Bone marrow (tissue), 2 donors: ENCODE data around the gene SFMBT2.
"Not testable (repeated sequence)": the region's sequence is repeated elsewhere in the genome, so short reads cannot be mapped to it uniquely, and the experiment has no call there.

Experiments used
- DNase-seq, 2 donors: peaks; one replicate each; lab custom pipeline; 2025; lab: John Stamatoyannopoulos, UW

Gene SFMBT2

GRCh38 chr10:7401156-7401555 lies 9.7 kb downstream of the SFMBT2 start:
- DNase-seq, result no peak

GRCh38 chr10:7400068-7400715 lies 10.6 kb downstream of the SFMBT2 start:
- DNase-seq, result no peak

- DNase-seq, result no peak
These were observed 11.3 kb downstream of the SFMBT2 start for GRCh38 chr10:7399533-7399932.

GRCh38 chr10:7397049-7398035 lies 13.5 kb downstream of the SFMBT2 start:
- DNase-seq, result no peak

- not testable (repeated sequence) for DNase-seq
These were observed 18.5 kb downstream of the SFMBT2 start for GRCh38 chr10:7392301-7392700.

GRCh38 chr10:7391748-7392147 lies 19.1 kb downstream of the SFMBT2 start:
- DNase-seq, result no peak

GRCh38 chr10:7390689-7391110 lies 20.1 kb downstream of the SFMBT2 start:
- not testable (repeated sequence) for DNase-seq

GRCh38 chr10:7389844-7390243 lies 21.0 kb downstream of the SFMBT2 start:
- no peak for DNase-seq

- DNase-seq, result no peak
These were observed 21.5 kb downstream of the SFMBT2 start for GRCh38 chr10:7389346-7389745.

GRCh38 chr10:7388602-7389001 lies 22.2 kb downstream of the SFMBT2 start:
- DNase-seq, result no peak

- not testable (repeated sequence) for DNase-seq
These were observed 22.7 kb downstream of the SFMBT2 start for GRCh38 chr10:7388149-7388548.

- no peak for DNase-seq
These were observed 25.7 kb downstream of the SFMBT2 start for GRCh38 chr10:7385114-7385513.

GRCh38 chr10:7383442-7383841 lies 27.4 kb downstream of the SFMBT2 start:
- DNase-seq, result no peak

- no peak for DNase-seq
These were observed 30.1 kb downstream of the SFMBT2 start for GRCh38 chr10:7380704-7381241.

GRCh38 chr10:7378602-7379403 lies 32.0 kb downstream of the SFMBT2 start:
- DNase-seq, result no peak

- no peak for DNase-seq
These were observed 33.1 kb downstream of the SFMBT2 start for GRCh38 chr10:7377614-7378248.

GRCh38 chr10:7374795-7375194 lies 36.0 kb downstream of the SFMBT2 start:
- DNase-seq, result no peak

GRCh38 chr10:7373039-7373438 lies 37.8 kb downstream of the SFMBT2 start:
- DNase-seq, result no peak

- no peak for DNase-seq
These were observed 38.3 kb downstream of the SFMBT2 start for GRCh38 chr10:7372504-7372903.

GRCh38 chr10:7370511-7370910 lies 40.3 kb downstream of the SFMBT2 start:
- DNase-seq, result no peak

- no peak for DNase-seq
These were observed 45.6 kb downstream of the SFMBT2 start for GRCh38 chr10:7365027-7365745.
